Measurements from ENCODE around the gene ARFRP1. TPM values are rescaled to one million over a fixed set of nuclear protein-coding genes. Genes with fewer than 3 reads are reported as not detected.
A peak's percentile ranks its signal among the peaks of the same experiment; 100 is the strongest.

Gene ARFRP1
- total and polyA plus RNA-seq, 2 of the 13 experiments (the other 11 are each of a cell fraction or from before 2014, with no cell fraction given), result 32.0 to 51.1 TPM

DNA sequence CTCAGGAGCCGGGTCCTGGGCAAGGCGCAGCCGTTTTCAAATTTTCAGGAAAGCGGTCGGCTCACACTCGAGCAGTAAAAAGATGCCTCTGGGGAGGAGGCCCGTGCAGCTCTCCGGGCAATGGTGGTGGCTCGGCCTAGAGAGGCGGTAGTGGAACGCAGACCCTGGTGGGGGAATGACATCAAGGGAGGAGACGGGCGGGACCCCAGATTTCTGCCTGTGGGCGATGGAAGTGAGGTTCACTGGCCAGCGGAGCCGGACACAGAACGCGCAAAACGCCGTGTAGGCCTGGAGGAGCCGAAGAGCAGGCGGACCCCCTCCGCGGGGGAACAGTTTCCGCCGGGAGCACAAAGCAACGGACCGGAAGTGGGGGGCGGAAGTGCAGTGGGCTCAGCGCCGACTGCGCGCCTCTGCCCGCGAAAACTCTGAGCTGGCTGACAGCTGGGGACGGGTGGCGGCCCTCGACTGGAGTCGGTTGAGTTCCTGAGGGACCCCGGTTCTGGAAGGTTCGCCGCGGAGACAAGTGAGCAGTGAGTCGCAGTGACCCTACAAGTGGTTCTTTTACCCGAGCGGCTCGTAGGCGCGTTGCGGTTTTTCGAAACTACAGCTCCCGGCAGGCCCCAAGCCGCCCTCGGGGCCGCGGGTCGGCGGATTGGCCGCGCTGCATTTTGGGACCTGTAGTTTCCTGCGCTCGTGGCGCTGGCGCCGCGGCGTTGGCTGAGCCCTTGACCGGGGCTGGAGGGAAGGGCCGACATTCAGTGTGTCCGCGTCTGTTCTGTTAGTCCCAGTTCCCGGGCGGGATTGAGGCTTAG lies 49.6 kb downstream of the ARFRP1 start, which contains the start of gene RTEL1 (continued):
- TF ChIP-seq, protein P1, sequence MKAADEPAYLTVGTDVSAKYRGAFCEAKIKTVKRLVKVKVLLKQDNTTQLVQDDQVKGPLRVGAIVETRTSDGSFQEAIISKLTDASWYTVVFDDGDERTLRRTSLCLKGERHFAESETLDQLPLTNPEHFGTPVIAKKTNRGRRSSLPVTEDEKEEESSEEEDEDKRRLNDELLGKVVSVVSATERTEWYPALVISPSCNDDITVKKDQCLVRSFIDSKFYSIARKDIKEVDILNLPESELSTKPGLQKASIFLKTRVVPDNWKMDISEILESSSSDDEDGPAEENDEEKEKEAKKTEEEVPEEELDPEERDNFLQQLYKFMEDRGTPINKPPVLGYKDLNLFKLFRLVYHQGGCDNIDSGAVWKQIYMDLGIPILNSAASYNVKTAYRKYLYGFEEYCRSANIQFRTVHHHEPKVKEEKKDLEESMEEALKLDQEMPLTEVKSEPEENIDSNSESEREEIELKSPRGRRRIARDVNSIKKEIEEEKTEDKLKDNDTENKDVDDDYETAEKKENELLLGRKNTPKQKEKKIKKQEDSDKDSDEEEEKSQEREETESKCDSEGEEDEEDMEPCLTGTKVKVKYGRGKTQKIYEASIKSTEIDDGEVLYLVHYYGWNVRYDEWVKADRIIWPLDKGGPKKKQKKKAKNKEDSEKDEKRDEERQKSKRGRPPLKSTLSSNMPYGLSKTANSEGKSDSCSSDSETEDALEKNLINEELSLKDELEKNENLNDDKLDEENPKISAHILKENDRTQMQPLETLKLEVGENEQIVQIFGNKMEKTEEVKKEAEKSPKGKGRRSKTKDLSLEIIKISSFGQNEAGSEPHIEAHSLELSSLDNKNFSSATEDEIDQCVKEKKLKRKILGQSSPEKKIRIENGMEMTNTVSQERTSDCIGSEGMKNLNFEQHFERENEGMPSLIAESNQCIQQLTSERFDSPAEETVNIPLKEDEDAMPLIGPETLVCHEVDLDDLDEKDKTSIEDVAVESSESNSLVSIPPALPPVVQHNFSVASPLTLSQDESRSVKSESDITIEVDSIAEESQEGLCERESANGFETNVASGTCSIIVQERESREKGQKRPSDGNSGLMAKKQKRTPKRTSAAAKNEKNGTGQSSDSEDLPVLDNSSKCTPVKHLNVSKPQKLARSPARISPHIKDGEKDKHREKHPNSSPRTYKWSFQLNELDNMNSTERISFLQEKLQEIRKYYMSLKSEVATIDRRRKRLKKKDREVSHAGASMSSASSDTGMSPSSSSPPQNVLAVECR (CRISPR knock-in tag; IDR thresholded peaks at IDR 0.05; ENCODE audit: borderline replicate concordance), result peak; percentile 99
- TF ChIP-seq SALL2 (CRISPR knock-in tag; IDR thresholded peaks at IDR 0.05) (peak; percentile 100), ZNF547 (CRISPR knock-in tag; IDR thresholded peaks at IDR 0.05) (peak; percentile 92), GPN1 (CRISPR knock-in tag; IDR thresholded peaks at IDR 0.05; ENCODE audit: borderline replicate concordance) (peak; percentile 95; the same call in 1 of the 2 replicates), SMAD9 (CRISPR knock-in tag; IDR thresholded peaks at IDR 0.05) (no peak), TCF7L2 (IDR thresholded peaks at IDR 0.05; ENCODE audit: low read depth, low read length) (no peak), ZKSCAN1 (IDR thresholded peaks at IDR 0.05; ENCODE audit: low read length) (peak; percentile 48; the same call in 1 of the 2 replicates), ZMAT3 (CRISPR knock-in tag; conservative IDR thresholded peaks at IDR 0.05) (peak; percentile 69), NFE2 (CRISPR knock-in tag; IDR thresholded peaks at IDR 0.05) (0 out of 2 replicates have a peak, but pooled peaks have one; percentile 28)
- TF ChIP-seq, protein P2, sequence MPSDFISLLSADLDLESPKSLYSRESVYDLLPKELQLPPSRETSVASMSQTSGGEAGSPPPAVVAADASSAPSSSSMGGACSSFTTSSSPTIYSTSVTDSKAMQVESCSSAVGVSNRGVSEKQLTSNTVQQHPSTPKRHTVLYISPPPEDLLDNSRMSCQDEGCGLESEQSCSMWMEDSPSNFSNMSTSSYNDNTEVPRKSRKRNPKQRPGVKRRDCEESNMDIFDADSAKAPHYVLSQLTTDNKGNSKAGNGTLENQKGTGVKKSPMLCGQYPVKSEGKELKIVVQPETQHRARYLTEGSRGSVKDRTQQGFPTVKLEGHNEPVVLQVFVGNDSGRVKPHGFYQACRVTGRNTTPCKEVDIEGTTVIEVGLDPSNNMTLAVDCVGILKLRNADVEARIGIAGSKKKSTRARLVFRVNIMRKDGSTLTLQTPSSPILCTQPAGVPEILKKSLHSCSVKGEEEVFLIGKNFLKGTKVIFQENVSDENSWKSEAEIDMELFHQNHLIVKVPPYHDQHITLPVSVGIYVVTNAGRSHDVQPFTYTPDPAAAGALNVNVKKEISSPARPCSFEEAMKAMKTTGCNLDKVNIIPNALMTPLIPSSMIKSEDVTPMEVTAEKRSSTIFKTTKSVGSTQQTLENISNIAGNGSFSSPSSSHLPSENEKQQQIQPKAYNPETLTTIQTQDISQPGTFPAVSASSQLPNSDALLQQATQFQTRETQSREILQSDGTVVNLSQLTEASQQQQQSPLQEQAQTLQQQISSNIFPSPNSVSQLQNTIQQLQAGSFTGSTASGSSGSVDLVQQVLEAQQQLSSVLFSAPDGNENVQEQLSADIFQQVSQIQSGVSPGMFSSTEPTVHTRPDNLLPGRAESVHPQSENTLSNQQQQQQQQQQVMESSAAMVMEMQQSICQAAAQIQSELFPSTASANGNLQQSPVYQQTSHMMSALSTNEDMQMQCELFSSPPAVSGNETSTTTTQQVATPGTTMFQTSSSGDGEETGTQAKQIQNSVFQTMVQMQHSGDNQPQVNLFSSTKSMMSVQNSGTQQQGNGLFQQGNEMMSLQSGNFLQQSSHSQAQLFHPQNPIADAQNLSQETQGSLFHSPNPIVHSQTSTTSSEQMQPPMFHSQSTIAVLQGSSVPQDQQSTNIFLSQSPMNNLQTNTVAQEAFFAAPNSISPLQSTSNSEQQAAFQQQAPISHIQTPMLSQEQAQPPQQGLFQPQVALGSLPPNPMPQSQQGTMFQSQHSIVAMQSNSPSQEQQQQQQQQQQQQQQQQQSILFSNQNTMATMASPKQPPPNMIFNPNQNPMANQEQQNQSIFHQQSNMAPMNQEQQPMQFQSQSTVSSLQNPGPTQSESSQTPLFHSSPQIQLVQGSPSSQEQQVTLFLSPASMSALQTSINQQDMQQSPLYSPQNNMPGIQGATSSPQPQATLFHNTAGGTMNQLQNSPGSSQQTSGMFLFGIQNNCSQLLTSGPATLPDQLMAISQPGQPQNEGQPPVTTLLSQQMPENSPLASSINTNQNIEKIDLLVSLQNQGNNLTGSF (CRISPR knock-in tag; IDR thresholded peaks at IDR 0.05), result peak; percentile 91
- TF ChIP-seq, protein P3, sequence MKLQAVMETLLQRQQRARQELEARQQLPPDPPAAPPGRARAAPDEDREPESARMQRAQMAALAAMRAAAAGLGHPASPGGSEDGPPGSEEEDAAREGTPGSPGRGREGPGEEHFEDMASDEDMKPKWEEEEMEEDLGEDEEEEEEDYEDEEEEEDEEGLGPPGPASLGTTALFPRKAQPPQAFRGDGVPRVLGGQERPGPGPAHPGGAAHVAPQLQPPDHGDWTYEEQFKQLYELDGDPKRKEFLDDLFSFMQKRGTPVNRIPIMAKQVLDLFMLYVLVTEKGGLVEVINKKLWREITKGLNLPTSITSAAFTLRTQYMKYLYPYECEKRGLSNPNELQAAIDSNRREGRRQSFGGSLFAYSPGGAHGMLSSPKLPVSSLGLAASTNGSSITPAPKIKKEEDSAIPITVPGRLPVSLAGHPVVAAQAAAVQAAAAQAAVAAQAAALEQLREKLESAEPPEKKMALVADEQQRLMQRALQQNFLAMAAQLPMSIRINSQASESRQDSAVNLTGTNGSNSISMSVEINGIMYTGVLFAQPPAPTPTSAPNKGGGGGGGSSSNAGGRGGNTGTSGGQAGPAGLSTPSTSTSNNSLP (IDR thresholded peaks at IDR 0.05; ENCODE audit: low read depth, low read length), result no peak
- TF ChIP-seq, protein P4, sequence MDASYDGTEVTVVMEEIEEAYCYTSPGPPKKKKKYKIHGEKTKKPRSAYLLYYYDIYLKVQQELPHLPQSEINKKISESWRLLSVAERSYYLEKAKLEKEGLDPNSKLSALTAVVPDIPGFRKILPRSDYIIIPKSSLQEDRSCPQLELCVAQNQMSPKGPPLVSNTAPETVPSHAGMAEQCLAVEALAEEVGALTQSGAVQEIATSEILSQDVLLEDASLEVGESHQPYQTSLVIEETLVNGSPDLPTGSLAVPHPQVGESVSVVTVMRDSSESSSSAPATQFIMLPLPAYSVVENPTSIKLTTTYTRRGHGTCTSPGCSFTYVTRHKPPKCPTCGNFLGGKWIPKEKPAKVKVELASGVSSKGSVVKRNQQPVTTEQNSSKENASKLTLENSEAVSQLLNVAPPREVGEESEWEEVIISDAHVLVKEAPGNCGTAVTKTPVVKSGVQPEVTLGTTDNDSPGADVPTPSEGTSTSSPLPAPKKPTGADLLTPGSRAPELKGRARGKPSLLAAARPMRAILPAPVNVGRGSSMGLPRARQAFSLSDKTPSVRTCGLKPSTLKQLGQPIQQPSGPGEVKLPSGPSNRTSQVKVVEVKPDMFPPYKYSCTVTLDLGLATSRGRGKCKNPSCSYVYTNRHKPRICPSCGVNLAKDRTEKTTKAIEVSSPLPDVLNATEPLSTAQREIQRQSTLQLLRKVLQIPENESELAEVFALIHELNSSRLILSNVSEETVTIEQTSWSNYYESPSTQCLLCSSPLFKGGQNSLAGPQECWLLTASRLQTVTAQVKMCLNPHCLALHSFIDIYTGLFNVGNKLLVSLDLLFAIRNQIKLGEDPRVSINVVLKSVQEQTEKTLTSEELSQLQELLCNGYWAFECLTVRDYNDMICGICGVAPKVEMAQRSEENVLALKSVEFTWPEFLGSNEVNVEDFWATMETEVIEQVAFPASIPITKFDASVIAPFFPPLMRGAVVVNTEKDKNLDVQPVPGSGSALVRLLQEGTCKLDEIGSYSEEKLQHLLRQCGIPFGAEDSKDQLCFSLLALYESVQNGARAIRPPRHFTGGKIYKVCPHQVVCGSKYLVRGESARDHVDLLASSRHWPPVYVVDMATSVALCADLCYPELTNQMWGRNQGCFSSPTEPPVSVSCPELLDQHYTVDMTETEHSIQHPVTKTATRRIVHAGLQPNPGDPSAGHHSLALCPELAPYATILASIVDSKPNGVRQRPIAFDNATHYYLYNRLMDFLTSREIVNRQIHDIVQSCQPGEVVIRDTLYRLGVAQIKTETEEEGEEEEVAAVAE (CRISPR knock-in tag; IDR thresholded peaks at IDR 0.05; ENCODE audit: borderline replicate concordance), result peak; percentile 96
